B cell (primary cell): ENCODE measurements around the gene DENND1A. TPM values are rescaled to one million over a fixed set of nuclear protein-coding genes. Genes with fewer than 3 reads are reported as not detected.

Source experiments
- ATAC-seq: fragments of 200-7000 bp; cut with Tn5 transposase; one replicate; pipeline ENCODE4 v1.10.0; 2021; ENCODE audit warnings: low read depth, mild to moderate bottlenecking, moderate number of reproducible peaks, moderate library complexity
- CTCF ChIA-PET: fragments of 350-600 bp; sonication (Branson Sonifier 250); formaldehyde crosslinking; loops from one replicate; lab custom pipeline; 2021; ENCODE audit warnings: antibody characterized with exemption, inconsistent platforms; lab: Charles Lee
- POLR2A ChIA-PET: fragments of 350-600 bp; sonication (Branson Sonifier 250); formaldehyde crosslinking; loops from one replicate; lab custom pipeline; 2021; ENCODE audit warnings: antibody characterized with exemption; lab: Charles Lee
- DNase-seq: peaks from one replicate; pipeline ENCODE4 v3.0.0; 2013
- H2AFZ ChIP-seq: 2 replicates; pipeline ENCODE4 v1.6.1; 2012; ENCODE audit warnings: mild to moderate bottlenecking, low read depth, low read length; ENCODE audit not compliant: insufficient read depth, poor library complexity, severe bottlenecking
- H3K27ac ChIP-seq, 2 donors: 1 replicate in 1 of 2; 2 replicates in 1 of 2; pipeline ENCODE4 v1.5.1; 2012 to 2013; ENCODE audit warnings: low read length in 2 of 2, mild to moderate bottlenecking in 2 of 2, moderate library complexity in 1 of 2
- H3K27me3 ChIP-seq, 4 experiments: fragments of 200-600 bp in 1 of 4; sonication (generic) in 1 of 4; replicated peaks in 1 of 4; 1 replicate in 2 of 4; 2 replicates in 2 of 4; pipeline versions ENCODE4 v1.6.1 to v1.7.0; 2013 to 2016; ENCODE audit warnings: low read length in 3 of 4, mild to moderate bottlenecking in 2 of 4, mixed read lengths in 1 of 4, moderate library complexity in 1 of 4; ENCODE audit not compliant: insufficient read depth in 4 of 4, control insufficient read depth in 3 of 4; ENCODE audit errors: control extremely low read depth in 1 of 4
- H3K36me3 ChIP-seq, 2 experiments: replicated peaks in 1 of 2; 1 replicate in 1 of 2; 2 replicates in 1 of 2; pipeline versions ENCODE4 v1.6.1 to v1.7.1; 2013; ENCODE audit warnings: low read length in 1 of 2; ENCODE audit not compliant: insufficient read depth in 2 of 2, control insufficient read depth in 1 of 2; ENCODE audit errors: control extremely low read depth in 1 of 2, extremely low read depth in 1 of 2
- H3K4me1 ChIP-seq, 2 donors: fragments of 200-600 bp in 1 of 2; sonication (generic) in 1 of 2; 1 replicate in 1 of 2; 2 replicates in 1 of 2; pipeline versions ENCODE4 v1.5.1 to v1.6.1; 2013 to 2017; ENCODE audit warnings: low read length in 2 of 2; ENCODE audit not compliant: control insufficient read depth in 2 of 2, insufficient read depth in 2 of 2
- H3K4me2 ChIP-seq: replicated peaks from 2 replicates; pipeline ENCODE3; 2012; ENCODE audit warnings: mild to moderate bottlenecking, low read depth, low read length; ENCODE audit not compliant: poor library complexity, severe bottlenecking
- H3K4me3 ChIP-seq, 5 experiments: fragments of 200-600 bp in 1 of 5; sonication (generic) in 1 of 5; 1 replicate in 3 of 5; 2 replicates in 2 of 5; pipeline versions ENCODE4 v1.5.1 to v1.7.0; 2011 to 2016; ENCODE audit warnings: low read length in 4 of 5, mild to moderate bottlenecking in 4 of 5, low read depth in 2 of 5, control low read depth in 1 of 5, moderate library complexity in 1 of 5; ENCODE audit not compliant: insufficient read depth in 1 of 5; ENCODE audit errors: control extremely low read depth in 1 of 5, extremely low read depth in 1 of 5
- H3K79me2 ChIP-seq: fragments of 200-600 bp; sonication (generic); one replicate; pipeline ENCODE4 v1.6.0; 2016; ENCODE audit warnings: low read length; ENCODE audit not compliant: control insufficient read depth, insufficient read depth
- H3K9ac ChIP-seq: fragments of 200-600 bp; sonication (generic); 2 replicates; pipeline ENCODE4 v1.6.1; 2017; ENCODE audit warnings: mild to moderate bottlenecking, low read length, moderate library complexity
- H3K9me3 ChIP-seq, 3 donors: one replicate each; pipeline versions ENCODE4 v1.6.1 to v1.7.1; 2013; ENCODE audit warnings: low read length in 2 of 3; ENCODE audit not compliant: control insufficient read depth in 2 of 3, insufficient read depth in 1 of 3; ENCODE audit errors: control extremely low read depth in 1 of 3
- H4K20me1 ChIP-seq: 2 replicates; pipeline ENCODE4 v1.6.0; 2012; ENCODE audit warnings: mild to moderate bottlenecking, low read length; ENCODE audit not compliant: insufficient read depth, control insufficient read depth, poor library complexity, severe bottlenecking
- H3K27ac Mint-ChIP-seq: one replicate; pipeline ENCODE4 v1.8.0; 2021; ENCODE audit warnings: mixed read lengths
- H3K27me3 Mint-ChIP-seq: one replicate; pipeline ENCODE4 v1.8.0; 2021; ENCODE audit warnings: mixed read lengths
- H3K4me1 Mint-ChIP-seq: one replicate; pipeline ENCODE4 v1.8.0; 2021; ENCODE audit warnings: mixed read lengths
- H3K4me3 Mint-ChIP-seq: one replicate; pipeline ENCODE4 v1.8.0; 2021; ENCODE audit warnings: mixed read lengths
- H3K9me3 Mint-ChIP-seq: one replicate; pipeline ENCODE4 v1.8.0; 2022; ENCODE audit warnings: mixed read lengths; ENCODE audit not compliant: insufficient read depth
- CTCF ChIP-seq: fragments of 200-600 bp; IDR thresholded peaks from one replicate; pipeline ENCODE4 v1.8.0; 2022; ENCODE audit warnings: antibody characterized with exemption, mild to moderate bottlenecking
- EZH2 ChIP-seq: IDR thresholded peaks from 2 replicates; pipeline ENCODE4 v1.6.1; 2012; ENCODE audit warnings: borderline replicate concordance, low read depth, mild to moderate bottlenecking, moderate library complexity, low read length; ENCODE audit not compliant: insufficient read depth, poor library complexity, severe bottlenecking
- WGBS: methylation state at CpG from one replicate; pipeline ENCODE4 v1.1.5; 2013; ENCODE audit warnings: missing lambda C conversion rate; ENCODE audit not compliant: insufficient coverage; 5-methylcytosine and 5-hydroxymethylcytosine counted together
- intact Hi-C: fragments of 100-400 bp; cut with micrococcal nuclease; formaldehyde crosslinking; loops from one replicate; pipeline ENCODE4 v1.10.0; 2022
- polyA plus RNA-seq: library from polyadenylated mRNA; depleted of rRNA; stranded (reverse); fragments of >200 nt; gene quantifications from 2 replicates; pipeline ENCODE4 v1.2.3, GENCODE V29; 2012
- total RNA-seq, 2 donors: library from RNA; stranded (reverse); fragments of 120-200 nt in 1 of 2; gene quantifications; 1 replicate in 1 of 2; 2 replicates in 1 of 2; pipeline versions ENCODE4 v1.2.3 to v1.2.4, GENCODE V29; 2013 to 2022

Gene DENND1A
- total and polyA plus RNA-seq, 2 donors (not counting 1 experiment from before 2014, with no cell fraction given): 10.8 to 26.0 TPM

- H4K20me1 ChIP-seq: no peaks in the 10 kb centered on the region
- peaks cover 6 to 13% of the 10 kb centered on the region in 2 donors for H3K4me1 ChIP-seq
- no peaks in the 10 kb centered on the region for H3K79me2 ChIP-seq
- ATAC-seq: no peak
- H3K4me2 ChIP-seq: no peak overlapping the region
- no peaks in the 10 kb centered on the region for H3K27me3 ChIP-seq
- H3K9me3 ChIP-seq: no peaks in the 10 kb centered on the region
- no peak overlapping the region for H3K9ac ChIP-seq
- CTCF ChIA-PET: no interaction called here
- peaks cover 24% of the 10 kb centered on the region for H3K4me1 Mint-ChIP-seq
- H3K9me3 Mint-ChIP-seq: no peaks in the 10 kb centered on the region
- H2AFZ ChIP-seq: no peak overlapping the region
- no peak overlapping the region for H3K4me3 Mint-ChIP-seq
- TF ChIP-seq EZH2 (no peak), CTCF (no peak)
- POLR2A ChIA-PET: no interaction called here
- no peaks in the 10 kb centered on the region for H3K27me3 Mint-ChIP-seq
- no peak overlapping the region for H3K4me3 ChIP-seq
- intact Hi-C loops: no loop called here
- no peak overlapping the region for H3K27ac Mint-ChIP-seq
- H3K27ac ChIP-seq: no peak overlapping the region
- no peak for DNase-seq
- peaks cover 0 to 9% of the 10 kb centered on the region in 2 experiments for H3K36me3 ChIP-seq
- WGBS: 100% methylated on average over 6 of the region's 8 CpGs
Measured at GRCh38 chr9:123423311-123423640, 506.6 kb downstream of the DENND1A start.

GRCh38 chr9:123422635-123423310 lies 507.2 kb downstream of the DENND1A start:
- no peak for DNase-seq

More at GRCh38 chr9:123422635-123423310, 507.2 kb downstream of the DENND1A start:
- H2AFZ ChIP-seq: no peak overlapping the region
- no peaks in the 10 kb centered on the region for H3K27me3 Mint-ChIP-seq
- H3K9ac ChIP-seq: no peak overlapping the region
- intact Hi-C loops: no loop called here
- TF ChIP-seq EZH2: no peak
- TF ChIP-seq CTCF: no peak
- no peak overlapping the region for H3K4me3 ChIP-seq
- ChIA-PET CTCF (no interaction called here), POLR2A (no interaction called here)
- H3K4me2 ChIP-seq: no peak overlapping the region
- H3K4me3 Mint-ChIP-seq: no peak overlapping the region
- no peaks in the 10 kb centered on the region for H3K79me2 ChIP-seq
- H3K27ac Mint-ChIP-seq: no peak overlapping the region
- no peaks in the 10 kb centered on the region for H3K9me3 ChIP-seq
- ATAC-seq: no peak
- H3K36me3 ChIP-seq: peaks cover 0 to 9% of the 10 kb centered on the region in 2 experiments
- no peaks in the 10 kb centered on the region for H3K9me3 Mint-ChIP-seq
- H3K4me1 Mint-ChIP-seq: peaks cover 19% of the 10 kb centered on the region
- no peak overlapping the region for H3K27ac ChIP-seq
- no peaks in the 10 kb centered on the region for H3K27me3 ChIP-seq
- peaks cover 6 to 13% of the 10 kb centered on the region in 2 donors for H3K4me1 ChIP-seq
- 97% methylated on average over 21 of the region's 21 CpGs for WGBS
- H4K20me1 ChIP-seq: no peaks in the 10 kb centered on the region
